DMS79 (cell line): ENCODE measurements around the gene TULP3.
A peak's percentile ranks its signal among the peaks of the same experiment; 100 is the strongest.

Source experiments
- DNase-seq: peaks from one replicate; lab custom pipeline; 2025; lab: John Stamatoyannopoulos, UW

Gene TULP3

DNA sequence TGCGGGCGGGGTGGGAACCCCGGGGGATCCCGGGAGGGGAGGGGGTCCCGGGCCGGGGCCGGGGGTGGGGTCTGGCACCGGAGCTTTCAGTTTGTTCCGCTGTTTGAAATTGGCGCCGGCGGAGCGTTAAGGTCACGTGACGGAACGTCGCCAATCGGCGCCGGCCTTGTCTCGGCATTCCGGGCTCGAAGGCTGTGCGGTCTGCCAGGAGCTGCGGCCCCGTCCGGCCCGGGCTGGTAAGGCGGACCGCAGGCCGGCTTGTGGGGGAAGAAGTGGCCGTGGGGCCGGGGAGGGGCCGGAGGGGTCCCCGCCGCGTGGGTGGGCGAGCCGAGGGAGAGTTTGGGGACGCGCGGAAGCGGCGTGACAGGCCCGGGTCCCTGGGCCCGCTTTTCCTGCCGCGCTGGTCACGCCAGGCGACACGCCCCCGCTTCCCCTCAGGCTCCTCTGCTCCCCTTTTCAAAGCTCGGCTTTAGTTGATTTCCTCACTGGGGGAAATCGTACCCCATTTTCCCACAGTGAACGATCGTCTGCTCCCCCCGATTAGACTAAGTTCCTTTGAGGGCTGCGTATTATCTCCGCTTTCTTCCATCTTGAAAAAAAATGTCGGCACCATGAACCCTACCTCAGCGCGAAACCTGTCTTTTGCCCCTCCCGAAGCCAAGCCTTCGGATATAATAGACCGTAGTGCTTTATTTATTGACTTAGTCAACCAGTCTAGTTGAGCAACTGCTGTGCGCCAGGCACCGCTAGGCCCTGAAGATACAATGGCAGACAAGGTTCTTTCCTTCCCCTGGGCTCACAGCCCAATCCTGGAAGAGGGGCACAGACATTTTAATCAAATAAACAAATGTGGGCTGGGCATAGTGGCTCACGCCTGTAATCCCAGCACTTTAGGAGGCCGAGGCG lies 13.4 kb upstream of the TULP3 start, which contains the start of the genes FOXM1 and RHNO1:
Gene FOXM1 (minus strand): TSS at position 128 of the 906 bp plus-strand sequence. CDS start 2,696 bp downstream, outside the sequence.
Gene RHNO1 (plus strand): TSS at position 177 of the 906 bp plus-strand sequence. CDS start 8,144 bp downstream, outside the sequence.
- peak; percentile 83 for DNase-seq

DNA sequence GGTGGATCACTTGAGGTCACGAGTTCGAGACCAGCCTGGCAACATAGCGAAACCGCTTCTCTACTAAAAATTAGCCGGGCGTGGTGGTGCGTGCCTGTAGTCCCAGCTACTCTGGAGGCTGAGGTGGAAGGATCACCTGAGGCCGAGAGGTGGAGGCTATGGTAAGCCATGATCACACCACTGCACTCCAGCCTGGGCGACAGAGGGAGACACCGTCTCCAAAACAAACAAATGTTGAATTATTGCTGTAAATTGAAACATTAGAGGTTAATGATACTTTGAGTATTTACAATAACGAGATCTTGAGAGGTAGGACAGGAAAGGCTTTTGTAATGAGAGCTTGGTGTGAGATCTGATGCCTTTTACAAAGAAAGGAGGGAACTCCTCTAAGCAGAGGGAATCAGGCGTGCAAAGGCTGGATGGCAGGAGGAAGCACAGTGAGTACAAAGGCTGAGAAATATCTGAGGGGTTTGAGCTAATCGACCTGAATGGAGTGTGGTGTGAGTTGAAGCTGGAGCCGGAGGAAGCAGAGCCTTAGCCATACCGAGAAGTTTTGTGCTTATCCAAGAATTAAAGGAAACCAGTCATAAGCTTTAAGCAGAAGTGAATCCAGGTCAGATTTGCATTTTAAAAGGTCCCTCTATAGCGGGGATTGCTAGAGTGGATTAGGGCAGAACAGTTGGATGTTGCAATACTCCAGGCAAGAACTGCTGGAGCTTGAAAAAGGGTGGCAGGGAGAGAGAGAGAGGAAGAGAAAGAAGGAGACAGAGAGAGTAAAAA lies 12.5 kb upstream of the TULP3 start:
- DNase-seq: peak; percentile 39

DNA sequence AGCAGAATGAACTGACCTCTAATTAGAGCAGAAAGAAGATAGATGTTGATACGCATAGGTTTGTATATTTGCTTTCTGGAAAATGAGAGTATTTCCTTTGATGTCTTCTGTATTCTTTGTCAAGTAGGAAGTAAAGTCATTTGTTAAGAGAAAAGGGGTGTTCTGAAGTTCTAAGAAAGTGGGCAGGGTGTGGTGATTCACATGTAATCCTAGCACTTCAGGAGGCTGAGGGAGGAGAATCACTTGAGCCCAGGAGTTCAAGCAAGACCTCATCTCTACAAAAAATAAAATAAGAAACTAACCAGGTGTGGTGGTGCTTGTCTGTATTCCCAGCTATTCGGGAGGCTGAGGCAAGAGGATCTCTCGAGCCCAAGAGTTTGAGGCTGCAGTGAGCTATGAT lies 10.8 kb upstream of the TULP3 start:
- no peak for DNase-seq

DNA sequence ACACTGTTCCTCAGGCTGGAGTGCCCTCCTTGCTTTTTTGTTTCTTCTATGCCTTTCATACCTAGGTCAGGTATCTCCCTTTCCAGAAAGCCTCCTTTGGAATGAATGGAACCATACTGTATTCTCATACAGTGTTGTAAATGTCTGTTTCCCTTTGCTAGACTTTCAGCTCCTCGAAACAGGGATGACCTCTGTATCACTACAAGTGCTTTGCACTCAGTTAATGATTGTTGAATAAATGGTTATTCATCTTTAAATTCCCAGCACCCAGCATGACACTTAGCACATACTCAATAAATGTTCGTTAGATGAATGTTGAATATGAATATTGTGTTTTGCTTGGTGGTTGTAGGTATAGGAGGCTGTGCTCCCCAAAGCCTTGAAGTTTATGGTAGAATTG lies 5.9 kb upstream of the TULP3 start:
- DNase-seq: no peak

DNA sequence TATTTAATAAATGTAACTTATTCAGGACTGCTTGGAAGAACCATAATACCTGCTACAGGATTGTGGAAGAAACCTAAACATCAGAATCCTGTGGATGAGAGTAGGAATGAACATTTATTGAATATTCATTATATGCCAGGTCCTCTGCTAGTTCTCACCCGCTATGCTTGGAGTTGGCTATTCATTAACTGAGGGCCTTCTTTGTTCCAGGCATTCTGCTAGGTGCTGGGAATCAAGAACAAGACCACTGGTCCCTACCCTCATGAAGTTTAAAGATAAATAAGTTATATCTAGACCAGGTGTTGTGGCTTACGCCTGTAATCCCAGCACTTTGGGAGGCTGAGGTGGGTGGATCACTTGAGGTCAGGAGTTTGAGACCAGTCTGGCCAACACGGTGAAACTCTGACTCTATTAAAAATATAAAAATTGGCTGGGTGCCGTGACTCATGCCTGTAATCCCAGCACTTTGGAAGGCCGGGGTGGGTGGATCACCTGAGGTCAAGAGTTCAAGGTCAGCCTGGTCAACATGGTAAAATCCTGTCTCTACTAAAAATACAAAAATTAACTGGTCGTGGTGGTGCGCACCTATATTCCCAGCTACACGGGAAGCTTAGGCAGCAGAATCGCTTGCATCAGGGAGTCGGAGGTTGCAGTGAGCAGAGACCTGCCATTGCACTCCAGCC lies 3.8 kb upstream of the TULP3 start:
- DNase-seq: no peak

DNA sequence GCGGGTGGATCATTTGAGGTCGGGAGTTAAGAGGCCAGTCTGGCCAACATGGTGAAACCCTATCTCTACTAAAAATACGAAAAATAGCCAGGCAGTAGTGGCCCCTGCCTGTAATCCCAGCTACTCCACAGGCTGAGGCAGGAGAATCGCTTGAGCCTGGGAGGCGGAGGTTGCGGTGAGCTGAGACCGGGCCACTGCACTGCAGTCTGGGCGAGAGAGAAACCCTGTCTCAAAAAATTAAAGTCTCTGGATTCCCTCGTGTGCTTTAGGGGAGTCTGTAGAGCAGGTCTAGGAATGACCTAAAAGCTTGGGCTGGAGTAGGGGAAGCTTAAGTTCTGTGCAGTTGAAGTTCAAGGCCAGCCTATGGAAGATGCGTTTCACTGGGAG lies 697 bp upstream of the TULP3 start:
- no peak for DNase-seq

DNA sequence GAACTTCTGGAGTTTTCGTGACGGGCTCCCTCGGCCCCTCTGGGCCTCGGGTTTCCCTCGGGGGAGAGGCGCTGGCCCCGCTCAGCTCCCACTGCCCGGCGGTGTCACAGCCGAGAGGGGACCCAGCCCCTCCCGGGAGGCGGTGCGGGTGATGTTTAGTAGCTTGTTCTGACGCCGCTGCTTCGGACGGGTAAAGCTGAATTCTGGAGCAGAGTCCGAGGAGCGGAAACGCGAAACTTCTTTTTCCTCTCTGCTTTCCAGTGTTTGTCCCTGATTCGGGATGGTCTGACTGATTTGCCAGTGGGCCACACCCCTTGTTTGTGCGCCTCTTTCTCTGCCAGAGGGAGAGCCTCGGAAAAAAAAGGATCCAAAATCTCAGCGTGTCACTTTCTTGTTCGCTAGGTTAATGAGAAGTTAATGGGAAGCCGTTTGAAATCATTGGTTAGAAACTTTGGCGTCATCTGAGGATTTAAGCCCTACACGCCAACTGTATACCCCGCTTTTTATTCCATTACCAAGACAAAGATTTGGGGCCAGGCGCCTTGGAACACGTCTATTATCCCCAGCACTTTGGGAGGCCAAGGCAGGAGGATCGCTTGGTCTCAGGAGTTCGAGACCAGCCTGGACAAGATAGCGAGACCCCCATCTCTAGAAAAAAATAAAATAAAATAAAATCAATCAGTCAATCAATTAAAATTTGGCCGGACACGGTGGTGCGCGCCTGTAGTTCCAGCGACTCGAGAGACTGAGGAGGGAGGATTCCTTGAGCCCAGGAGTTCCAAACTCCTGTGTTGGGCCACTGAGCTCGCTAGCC lies 756 bp downstream of the TULP3 start:
- DNase-seq: no peak

DNA sequence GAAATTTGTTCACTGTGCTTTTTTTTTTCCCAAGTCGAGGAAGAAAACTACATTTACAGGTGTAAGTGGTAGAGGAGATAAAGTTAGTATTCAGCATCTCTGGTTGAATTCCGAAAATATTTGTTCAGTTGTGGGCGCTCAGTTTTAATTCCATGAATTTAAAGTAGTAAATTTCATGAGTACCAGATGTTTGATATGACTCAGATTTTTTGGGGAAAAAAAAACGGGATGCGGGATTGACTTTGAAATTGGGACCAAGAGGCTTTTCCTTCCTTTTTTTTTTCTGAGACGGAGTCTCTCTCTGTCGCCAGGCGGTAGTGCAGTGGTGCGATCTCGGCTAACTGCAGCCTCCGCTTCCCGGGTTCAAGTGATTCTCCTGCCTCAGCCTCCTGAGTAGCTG lies 1.6 kb downstream of the TULP3 start:
- DNase-seq: no peak

DNA sequence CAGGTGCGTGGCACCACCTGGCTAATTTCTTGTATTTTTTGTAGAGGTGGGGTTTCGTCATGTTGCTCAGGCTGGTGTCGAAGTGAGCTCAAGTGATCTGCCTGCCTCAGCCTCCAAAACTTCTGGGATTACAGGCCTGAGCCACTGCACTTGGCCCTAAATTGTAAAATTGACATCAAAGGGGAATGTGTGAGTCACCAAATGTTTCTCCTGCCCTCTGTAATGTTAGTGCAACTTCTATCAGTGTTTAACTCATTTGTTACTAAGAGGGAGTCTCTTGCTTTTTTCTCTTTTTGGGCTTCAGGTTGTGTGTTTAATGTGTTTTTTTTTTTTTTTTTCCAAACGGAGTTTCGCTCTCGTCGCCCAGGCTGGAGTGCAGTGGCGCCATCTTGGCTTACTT lies 2.3 kb downstream of the TULP3 start:
- no peak for DNase-seq

DNA sequence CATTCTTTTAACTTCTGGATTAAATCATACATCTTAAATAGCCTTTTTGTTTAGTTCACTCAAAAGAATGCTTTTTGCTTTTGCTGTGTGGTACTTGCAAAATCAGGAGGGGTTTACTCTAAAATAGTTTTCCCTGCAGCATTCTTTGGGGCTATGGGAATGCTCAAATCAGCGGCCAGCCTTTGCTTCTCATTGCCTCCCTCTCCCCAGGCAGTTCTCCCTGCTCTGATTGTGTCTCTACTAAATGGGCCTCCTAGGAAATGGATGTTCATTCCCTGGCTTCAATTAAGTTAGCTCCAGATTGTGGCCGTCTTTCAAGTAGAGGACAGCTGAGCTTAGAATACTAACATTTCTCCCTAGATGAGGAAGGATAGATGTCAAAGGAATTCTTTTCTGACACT lies 4.4 kb downstream of the TULP3 start:
- no peak for DNase-seq

DNA sequence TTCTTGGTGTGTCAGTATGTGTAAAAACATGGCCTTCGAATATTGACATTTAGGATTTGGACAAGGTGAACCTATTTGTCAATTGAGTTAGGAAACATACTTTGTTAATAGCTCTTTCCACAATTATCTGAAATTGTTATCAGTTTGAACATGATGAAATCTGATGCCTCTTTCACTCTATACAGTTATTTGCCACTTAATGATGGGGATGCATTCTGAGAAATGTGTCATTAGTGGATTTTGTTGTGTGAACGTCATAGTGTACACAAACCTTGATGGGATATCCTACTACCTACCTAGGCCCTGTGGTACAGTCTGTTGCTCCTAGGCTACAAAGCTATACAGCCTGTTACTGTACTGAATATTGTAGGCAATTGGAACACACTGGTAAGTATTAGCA lies 4.8 kb downstream of the TULP3 start:
- DNase-seq: no peak

DNA sequence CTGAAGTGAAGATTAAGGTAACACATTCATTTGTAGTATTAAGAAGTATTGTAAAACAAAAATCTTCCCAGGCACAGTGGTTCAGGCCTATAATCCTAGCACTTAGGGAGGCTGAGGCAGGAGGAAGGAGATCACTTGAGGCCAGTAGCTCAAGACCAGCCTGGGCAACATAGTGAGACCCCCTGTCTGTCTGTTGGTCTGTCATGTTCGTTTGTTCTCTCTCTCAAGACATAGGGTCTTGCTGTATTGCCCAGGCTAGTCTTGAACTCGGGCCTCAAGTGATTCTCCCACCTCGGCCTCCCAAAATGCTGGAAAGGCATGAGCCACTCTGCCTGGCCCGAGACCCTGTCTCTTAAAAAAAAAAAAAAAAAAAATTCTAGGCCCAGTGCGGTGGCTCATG lies 6.7 kb downstream of the TULP3 start:
- no peak for DNase-seq

DNA sequence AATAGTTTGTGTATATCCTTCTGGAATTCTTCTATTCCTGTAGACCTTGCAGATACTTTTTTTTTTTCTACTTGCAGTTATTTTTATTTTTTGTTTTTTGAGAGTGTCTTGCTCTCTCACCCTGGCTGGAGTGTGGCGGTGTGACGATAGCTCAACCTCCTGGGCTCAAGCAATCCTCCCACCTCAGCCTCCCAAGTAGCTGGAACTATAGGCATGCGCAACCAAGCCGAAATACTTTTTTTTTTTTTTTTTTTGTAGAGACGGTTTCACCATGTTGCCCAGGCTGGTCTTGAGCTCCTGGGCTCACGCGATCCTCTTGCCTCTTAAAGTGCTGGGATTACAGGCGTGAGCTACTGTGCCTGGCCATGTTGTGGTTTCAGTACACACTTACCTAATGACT lies 10.0 kb downstream of the TULP3 start:
- no peak for DNase-seq

DNA sequence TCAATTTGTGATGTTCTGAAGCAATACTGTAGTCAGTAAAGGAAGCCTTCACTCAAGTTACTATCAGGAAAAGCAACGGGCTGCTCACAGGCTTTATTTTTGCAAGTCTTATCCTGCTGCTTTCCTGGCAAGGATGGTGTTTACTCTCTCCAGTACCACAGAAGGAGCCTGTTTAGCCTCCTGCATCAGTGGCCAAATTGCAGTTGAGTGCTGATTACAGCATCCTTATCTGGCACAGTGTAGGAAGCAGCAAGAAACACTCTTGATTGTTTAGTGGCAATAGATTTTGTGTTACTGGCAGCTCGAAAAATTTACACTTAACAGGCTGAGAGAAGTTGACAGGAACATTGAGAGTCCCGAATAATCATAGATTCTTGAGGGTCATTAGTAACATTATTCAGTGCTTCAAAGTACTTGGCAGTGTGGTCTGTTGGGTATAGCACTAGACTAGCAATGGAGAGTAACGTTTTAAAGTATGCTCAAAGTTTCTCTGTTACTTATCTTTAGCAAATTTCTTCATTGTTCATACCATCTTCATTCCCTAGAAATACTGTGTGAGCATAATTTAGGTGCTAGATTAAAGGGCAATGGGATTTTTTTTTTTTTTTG lies 11.7 kb downstream of the TULP3 start:
- DNase-seq: peak; percentile 97

DNA sequence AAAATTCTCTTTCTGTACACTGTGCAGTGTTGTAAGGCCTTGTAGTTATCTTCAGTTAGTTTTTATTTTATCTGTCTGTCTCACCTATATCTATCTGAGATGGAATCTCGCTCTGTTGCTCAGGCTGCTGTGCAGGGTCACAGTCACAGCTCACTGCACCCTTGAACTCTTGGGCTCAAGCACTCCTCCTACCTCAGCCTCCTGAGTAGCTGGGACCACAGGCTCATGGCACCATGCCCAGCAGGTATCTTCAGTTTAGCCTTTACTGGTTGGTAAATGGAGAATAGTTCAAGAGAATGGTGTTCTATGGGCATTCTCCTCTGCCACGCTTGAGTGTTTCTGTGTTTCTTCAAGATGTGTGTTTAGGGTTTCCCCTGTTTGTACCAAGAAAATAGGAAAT lies 13.6 kb downstream of the TULP3 start:
- DNase-seq: peak; percentile 89

DNA sequence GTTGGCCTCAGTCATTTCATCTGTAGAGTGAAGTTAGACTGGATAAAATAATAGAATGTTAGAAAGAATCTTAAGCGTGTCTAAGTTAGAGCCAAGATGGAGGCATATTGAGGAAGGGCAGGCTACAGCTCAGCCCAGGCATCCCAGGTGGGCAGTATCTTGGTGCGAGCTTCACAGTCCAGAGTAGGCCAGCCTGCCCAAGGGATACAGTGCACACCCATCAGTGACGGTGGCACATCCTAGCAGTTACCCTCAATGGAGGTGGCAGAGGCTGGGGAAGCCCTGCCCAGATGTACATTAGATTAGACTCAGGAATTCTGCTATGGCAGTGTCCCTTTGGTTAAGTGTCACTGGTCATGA lies 21.5 kb downstream of the TULP3 start:
- no peak for DNase-seq

DNA sequence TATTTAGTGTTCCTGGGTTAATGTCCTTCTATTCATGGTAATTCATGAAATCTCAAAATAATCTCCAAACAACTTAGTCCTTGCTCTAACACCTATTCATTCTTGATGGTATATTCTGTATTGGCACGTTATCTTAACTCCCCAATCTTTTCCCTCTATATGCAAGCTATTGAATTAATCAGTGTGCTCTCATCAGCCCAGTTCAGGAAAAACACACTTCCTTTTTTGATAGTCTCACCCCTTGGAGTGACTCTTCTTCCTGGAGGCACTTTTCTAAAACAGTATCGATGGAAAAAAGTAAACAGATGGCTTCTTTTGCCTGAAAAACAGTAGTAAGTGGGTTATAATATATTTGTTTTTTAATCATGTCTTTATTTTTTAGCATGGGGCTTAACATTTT lies 28.6 kb downstream of the TULP3 start:
- DNase-seq: no peak

DNA sequence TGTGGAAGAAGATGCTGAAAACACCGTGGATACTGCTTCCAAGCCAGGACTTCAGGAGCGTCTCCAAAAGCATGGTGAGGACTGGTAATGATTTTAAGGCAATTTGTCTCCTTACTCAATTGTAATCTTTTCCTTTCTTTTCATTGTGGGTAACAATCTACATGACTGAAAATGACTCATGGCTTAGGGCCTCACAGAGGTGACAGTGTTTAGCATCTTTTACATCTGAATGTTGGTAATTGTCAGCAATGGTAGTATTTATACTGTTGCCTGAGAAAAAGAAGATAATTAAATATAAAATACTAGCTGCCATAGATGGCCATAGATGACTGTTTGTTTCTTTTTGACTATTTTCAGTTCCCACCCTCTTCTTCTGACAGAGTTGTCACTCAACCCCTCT lies 31.6 kb downstream of the TULP3 start:
- DNase-seq: no peak

DNA sequence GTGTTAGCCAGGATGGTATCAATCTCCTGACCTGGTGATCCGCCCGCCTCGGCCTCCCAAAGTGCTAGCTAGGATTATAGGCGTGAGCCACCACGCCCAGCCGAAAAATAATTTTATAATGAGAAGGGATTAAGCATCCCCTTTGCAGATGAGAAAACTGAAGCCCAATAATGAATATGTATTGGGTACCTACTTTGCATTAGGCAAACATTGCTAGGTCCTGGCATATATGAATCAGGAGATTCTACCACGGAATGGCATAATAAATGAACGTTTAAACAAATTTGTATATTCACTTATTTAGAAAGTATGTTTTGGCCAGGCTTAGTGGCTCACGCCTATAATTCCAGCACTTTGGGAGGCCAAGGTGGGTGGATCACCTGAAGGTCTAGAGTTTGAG lies 32.4 kb downstream of the TULP3 start:
- DNase-seq: no peak

DNA sequence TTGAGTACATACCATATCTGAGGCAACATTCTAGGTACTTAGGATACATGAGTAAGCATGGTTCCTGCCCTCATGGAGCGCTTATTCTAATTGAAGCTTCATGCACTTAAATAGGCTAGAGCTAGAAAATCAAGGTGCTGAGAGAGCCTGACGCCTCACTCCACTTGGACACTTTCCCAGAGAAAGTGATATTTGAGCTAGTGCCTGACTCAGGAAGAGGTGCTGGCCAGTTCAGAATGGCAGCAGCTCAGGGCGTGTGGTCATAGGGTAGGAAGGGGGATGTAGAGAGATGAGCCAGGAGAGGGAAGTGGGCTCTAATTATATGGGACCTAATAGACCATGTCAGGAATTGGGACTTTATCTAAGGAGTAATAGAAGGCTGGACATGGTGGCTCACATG lies 33.3 kb downstream of the TULP3 start:
- no peak for DNase-seq

DNA sequence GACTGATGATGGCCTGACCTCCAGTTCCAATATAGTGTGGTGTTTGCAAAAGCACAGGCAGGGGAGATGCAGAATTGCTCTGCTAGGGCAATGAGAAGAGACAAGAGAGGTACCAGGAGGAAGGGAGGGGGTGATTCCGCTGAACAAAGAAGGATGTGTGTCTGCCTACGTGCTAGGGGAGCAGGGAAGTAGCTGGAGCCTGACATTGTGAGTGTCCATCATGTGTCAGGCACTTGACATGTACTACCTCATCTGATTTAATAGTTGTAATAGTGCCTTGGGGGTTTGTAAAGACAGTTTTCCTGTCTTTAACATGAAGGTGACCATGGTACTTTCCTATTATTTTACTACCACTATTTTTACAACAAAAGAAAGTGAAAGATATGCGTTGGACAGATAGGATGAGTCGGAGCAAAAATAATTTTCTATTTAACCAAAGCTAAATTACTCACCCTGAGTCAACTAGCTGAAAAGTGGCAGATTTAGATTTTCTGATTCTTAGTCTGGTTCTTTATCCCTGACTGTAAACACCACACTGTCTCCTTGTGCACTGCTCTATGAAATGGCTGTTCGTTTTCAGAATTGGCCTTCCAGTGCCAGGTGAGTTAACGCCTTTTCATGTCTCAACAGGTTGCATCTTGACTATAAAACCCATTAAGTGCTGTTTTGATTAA lies 34.8 kb downstream of the TULP3 start:
- peak; percentile 19 for DNase-seq
